Measurements from ENCODE around the gene GBX2.

Gene GBX2

DNA sequence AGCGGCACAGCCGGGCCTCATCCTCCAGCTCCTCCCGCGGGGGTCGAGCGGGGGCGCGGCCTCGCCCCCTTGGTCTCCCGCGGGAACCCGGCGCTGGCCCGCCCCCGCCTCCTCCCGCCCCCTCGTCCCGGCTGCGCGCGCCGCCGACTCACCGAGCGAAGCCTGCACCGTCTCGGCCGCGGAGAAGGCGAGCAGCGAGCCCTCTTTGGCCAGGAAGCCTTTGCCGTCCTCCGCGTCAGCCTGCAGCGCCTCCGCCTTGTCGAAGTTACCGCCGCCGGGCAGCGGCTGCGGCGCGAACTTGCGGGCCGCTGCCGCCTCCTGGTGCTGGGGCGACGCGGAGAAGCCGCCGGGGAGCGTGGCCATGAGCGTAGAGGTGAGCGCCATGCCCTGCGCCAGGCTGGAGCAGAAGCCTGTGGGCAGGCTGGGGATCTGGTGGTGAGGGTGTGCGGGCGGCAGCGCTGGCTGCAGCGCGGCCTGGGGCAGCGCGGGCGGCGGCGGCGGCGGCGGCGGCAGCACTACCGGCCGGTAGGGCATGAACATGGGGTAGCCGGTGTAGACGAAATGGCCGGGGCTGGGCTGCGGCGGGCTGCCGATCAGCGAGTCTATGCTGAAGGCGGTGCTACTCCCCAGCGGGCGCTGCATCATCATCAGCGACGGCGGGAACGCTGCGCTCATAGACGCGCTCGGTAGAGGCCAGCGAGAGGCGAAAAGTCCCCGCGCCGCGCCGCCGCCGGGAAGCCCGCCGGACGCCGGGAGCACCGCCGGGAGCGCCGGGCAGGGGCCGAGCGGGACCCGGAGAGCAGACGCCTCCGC is 683 bp downstream of the GBX2 start:
- DNase-seq (ENCODE audit: low spot score) = peak; percentile 65

DNA sequence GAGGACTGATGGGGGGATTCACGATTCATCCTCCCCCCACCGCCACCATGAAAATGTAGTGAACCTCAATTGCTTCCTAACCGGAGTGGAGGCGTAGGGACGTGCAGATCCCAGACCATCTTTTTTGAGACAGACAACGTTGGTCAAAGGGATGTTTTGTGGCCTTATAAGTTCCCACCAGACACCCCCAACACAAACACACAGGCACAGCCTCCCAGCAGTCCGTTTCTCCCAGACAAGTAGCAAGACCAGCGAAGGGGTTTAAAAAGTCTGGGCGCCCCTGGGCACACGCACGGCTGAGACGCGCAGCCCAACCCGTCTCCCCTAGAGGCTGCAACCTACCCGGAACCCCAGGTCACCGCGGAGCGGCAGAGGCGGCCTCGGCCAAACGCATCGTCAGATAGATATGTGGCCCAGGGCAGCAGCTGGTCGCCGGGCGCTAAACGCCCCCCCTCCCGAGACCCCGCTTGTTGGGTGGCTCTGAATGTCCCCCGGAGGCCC is 1.3 kb downstream of the GBX2 start:
- no peak for DNase-seq (ENCODE audit: low spot score)

GRCh38 chr2:236165842-236166795 is 2.1 kb downstream of the GBX2 start:
- DNase-seq (ENCODE audit: low spot score) = no peak

DNA sequence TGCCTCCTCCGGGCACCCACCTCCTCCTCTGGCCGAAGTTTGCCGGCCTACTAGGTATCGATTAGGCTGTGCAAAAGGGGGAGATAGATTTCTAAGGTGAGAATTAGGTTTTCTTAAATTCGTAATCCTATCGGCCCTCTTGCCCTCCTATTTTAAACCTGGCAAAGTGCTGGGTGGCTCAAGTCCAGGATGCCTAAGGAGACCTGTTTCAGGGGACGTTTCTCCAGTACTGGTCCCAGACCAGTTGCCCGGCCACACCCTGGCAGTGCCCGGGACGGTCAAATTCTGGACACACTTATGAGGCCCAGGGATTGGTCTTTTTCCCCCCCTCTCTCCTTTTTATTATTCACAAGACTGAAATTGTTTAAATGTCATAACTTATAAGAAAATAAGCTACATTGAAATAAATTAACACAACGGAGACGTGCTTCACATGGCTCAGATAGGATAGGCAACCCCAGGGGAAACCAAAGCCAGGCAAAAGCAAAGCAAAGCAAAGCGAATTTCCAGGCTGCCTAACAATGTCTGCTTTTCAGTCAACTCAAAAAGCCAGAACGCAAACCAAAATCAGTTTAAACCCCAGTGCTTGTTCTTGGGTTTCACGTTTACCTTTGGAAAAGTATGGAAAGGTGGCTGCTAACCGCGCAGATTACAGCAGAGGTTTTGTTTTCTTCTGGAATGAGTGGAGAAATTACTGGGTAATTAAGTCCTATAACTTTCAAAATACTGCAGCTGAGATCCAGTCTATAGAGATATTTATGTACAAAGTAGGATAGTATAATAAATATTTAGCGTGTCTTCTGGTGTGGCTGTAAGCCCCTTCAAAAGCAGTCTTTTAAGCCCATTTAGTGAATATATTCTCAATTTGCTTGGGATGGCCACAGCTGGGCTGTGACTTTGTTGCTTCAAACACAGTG is 3.0 kb downstream of the GBX2 start:
- DNase-seq (ENCODE audit: low spot score) = no peak

DNA sequence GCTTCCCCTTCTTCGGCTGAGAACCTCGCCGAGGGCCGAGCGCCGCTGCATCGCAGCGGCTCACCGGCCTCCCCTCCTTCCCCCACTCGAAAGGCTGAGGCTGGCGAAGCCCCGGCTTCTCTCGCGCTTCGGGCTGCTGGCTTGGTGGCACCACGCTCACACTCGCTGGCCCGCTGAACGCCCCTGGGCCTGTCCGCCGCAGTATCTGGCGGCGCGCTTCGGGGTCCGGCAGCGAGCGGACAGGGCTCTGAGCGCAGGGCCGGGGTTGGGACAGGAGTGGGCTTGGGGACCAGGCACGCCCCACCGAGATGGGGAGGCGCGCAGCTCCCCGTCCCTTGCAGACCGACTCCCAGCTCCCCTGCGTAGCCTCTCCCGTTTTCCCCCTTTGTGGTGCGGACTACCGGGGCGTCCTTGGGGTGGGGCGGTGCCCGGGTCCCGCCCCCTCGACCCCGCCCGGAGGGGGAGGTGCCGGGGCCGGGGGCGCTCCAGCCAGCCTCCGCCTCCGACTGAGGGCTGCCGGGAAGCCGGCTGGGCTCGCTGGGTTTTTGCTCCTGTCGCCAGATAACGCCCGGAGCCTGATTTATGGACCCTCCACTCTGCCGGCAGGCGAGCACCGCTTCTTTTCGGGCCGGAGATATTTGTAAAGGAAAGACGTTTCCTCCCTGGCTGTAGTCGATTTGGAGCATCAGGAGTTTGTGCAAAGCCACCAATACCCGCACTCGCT is 3.8 kb downstream of the GBX2 start:
- no peak for DNase-seq (ENCODE audit: low spot score)

DNA sequence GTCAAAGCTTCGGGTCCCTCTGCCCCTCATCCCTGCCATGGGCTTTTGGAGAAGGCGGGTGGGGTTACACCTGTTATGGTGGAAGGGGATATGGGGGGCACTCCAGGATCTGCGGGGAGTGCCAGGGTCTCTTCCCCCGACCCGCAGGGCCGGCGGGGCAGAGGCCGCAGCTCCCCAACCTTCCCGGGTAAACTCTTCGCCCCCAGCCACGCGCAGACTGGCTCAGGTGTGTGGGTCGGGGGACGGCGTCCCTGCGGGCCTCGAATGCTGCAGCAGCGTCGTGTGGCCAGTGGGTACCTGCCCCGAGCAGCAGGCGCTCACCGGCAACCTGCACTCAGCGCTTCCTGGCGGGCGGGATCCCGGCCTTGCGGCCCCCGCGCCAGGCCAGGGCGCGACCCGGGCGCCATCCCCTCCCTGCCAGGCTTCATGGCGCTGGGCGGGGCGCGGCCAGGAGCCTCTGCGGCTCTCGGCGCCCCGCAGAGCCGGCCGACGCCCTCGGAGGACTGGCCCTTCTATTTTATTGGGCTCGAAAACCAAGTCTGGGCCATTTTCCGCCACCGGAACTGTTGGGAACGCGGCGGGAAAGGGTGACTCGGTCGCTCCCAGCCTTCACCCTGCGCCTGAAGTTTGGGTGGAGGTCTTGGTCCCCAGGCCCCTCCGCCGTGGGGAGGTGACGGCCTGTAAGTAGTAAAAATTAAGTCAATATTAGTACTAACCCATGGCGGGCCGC is 4.5 kb downstream of the GBX2 start:
- no peak for DNase-seq (ENCODE audit: low spot score)

DNA sequence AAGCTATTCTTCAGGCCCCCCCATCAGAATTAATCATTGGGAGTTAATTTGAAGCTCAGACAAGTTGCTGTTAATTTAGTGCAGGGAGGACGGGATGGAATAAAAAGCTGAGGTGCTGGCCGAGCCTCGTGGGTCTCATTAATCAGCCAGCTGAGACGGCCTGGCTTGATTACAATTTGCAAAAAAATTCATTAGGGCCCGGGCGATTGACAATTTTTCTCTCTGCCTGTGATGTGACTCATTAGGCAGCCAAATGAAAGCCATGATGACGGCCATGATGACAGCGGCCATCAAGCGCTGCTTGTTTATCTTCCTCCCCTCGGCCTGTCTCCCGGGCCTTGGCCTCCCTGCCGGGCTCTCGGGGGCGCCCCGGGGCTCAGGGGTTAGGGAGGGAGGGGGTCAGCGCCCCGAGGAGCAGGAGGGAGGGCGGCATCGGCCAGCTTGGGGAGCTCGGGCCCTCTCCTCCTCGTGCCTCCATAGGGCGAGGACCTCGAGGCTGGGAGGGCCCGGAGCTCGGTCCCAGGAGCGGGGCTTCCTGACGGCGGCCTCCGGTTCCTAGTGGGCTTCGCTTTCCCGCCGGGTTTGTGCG is 5.2 kb downstream of the GBX2 start:
- no peak for DNase-seq (ENCODE audit: low spot score)

DNA sequence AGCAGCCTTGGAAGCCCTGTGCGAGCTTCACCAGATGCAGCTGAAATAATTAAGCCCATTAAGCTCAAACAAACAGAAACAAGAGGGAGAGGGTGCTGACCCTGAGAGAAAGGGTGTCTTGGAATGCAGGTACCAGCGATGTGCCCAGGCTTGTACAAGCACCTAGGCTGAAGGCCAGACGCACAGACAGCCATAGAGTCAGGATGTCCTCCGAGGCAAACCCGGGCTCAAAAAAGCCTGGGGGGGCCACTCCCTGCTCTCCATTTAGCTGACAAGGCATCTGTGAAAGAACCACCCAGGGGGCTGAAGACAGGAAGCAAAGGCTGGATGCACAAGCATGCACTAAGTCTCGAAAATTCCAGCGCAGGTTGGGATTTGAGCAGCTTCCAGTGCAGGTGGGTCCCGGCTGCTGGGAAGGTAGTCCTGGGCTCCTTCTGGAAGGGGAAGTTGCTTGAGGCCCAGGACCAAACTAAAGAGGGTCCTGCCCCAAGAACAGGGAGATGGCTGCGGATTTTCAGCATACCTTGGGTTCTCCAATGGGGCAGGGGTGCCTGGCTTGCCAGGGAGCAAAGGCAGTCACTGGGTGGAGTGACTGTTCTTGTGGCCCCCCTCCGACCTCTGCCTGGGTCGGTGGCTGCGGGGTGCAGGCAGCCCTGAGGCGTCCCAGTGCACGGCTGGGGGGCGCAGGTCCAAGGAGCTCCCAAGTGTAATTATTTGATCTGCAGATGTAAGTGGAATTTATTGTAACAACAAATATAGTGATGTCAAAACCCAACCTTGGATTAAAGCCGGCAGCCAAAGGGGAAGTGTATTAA is 5.9 kb downstream of the GBX2 start:
- no peak for DNase-seq (ENCODE audit: low spot score)

GRCh38 chr2:236161531-236161930 is 6.7 kb downstream of the GBX2 start:
- no peak for DNase-seq (ENCODE audit: low spot score)

GRCh38 chr2:236161082-236161462 is 7.1 kb downstream of the GBX2 start:
- no peak for DNase-seq (ENCODE audit: low spot score)

DNA sequence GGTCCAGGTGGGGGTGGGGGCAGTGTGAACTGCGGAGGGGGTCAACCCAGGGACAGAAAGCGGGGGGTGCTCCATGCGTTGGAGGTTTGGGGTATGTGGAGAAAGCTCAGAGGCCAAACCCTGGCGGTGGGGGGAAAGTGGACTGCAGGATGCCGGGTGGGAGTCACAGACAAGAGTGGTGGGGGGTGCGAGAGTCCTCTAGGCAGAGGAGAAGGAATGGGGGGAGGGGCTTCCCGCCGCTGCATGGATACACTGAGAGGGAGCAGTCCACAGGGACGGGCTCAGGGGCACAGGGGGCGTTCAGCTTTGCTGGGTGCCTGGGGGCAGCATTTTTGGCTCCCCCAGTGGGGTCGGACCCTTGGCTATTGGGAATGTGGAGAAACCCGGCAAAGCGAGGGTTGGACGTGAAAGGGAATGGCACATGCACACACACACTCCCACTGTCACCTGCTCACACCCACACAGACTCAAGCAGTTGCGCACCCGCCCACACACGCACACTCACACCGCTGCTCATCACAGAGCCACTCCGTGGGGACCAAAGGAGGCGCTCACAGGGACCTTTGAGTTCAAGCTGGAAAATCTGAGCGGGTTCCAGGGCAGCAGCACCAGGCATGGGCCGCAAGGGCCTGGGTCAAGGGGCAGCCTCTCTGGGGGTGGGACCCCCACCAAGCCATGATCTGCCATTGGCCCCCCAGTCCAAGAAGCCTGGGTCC is 7.7 kb downstream of the GBX2 start:
- no peak for DNase-seq (ENCODE audit: low spot score)

DNA sequence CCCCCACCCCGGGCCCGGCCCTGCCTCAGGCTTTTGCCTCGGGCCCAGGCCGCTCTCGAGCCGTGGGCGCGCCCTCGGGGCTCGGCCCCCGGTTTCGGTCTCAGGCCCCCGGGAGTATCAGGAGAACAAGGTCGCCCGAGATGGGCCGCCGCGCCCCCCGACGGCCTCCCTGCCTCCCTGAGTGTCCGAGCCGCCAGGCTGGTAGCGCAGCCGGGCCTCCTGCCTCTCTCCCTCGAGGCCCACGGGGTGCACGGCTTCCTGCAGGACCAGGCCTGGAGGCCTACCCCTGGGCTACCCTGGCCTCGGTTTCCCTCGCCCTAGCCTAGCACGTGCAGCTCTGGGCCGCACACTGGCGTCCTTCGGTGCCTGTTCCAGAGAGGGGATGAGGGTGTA is 8.4 kb downstream of the GBX2 start:
- DNase-seq (ENCODE audit: low spot score) = no peak

GRCh38 chr2:236158969-236159777 is 9.0 kb downstream of the GBX2 start:
- no peak for DNase-seq (ENCODE audit: low spot score)

DNA sequence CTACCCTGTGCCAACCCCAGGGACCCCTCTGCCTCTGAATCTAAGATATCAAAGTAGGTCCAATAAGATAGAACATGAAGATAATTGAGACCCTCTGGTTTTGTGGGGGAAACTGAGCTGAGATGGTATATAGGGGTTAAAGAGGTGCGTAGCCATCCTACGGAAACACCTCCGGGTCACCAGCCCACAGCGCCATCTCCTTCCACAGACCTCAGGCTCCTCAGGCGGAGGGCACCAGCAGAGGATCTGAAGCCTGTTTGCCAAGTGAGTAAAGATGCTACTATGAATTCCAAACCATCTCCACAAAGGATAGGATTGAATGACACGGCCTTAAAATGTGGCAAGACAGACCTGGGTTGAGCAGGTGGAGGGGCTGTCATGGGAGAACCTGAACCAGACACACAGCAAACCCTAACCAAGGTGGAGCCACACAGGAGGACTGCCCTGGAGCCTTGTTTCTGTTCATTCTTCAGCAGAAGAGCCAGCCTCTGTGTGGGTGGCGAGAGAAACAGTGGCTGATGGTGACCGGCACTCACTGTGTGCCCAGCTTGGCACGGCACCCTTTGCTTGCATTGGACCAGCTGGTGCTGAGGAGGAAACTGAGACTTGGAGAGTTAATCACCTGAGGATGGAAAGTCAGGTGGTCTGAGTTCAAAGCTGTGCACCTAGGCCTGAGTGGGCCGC is 10.2 kb downstream of the GBX2 start:
- no peak for DNase-seq (ENCODE audit: low spot score)

DNA sequence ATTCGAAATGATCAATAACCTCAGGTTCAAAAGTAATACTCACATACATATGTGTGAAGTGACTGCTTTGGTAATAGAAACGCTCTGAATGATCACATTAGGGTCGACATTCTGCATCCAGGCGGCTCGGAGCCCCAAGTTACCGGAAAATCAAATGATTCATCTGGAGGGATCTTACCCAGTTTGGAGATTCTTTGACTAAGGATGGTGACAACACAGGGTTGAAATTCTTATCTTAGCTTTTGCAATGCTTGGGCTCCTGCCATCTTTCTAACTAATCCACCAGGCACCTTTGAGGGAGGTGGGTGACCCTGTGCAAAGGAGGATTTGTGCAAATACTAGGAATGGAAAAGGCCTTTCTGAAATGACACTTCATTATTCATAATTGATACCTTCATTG is 10.8 kb downstream of the GBX2 start:
- DNase-seq (ENCODE audit: low spot score) = no peak

- no peak for DNase-seq (ENCODE audit: low spot score)
Measured at GRCh38 chr2:236156860-236157194, 11.4 kb downstream of the GBX2 start.
